GM18505 (cell line): ENCODE results near the gene AGER.
"Not testable (repeated sequence)": the region's sequence is repeated elsewhere in the genome, so short reads cannot be mapped to it uniquely, and the experiment has no call there.

Source experiments
- ATAC-seq: cut with Tn5 transposase; IDR thresholded peaks from one replicate; pipeline ENCODE4 v1.9.1; 2021; ENCODE audit not compliant: unreplicated experiment
- POLR2A ChIP-seq: IDR thresholded peaks from 4 replicates; pipeline ENCODE4 v1.6.1; 2011; ENCODE audit warnings: borderline replicate concordance; ENCODE audit not compliant: insufficient read depth, insufficient read length; ENCODE audit errors: extremely low read depth

The AGER gene

DNA sequence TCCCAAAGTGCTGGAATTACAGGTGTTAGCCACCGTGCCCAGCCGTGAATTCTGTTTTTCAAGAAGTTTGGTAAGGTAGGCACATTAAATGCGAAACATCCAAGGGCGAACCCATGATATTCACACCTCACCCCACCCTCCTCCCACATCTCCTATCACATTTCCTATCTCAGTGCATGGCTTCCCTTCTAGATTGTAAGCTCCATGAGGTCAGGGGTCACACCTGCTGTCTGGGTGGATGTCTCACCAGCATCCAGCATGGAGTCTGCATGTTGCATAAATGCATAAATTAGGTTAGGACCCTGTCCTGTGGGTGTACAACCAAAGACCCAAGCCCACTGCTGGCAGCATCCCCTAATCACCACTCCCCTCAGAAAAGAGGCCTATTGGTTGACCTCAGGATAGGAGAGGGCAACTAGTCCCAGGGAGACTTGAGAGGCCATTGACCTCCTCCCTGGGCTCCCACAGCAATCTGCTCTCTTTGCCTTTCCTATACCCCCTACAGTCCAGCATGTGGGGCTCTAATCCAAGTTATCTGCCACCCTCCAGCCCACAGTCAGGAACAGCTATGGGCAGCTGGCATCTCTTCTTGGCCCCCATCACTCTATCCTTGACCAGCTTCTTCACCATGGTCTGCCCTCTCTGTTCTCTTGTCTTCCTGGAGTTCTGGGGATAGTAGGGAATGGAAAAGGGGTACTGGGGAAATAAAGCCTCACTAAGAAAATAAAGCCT lies 36.5 kb downstream of the AGER start:
- no peak for TF ChIP-seq POLR2A
- no peak for ATAC-seq

DNA sequence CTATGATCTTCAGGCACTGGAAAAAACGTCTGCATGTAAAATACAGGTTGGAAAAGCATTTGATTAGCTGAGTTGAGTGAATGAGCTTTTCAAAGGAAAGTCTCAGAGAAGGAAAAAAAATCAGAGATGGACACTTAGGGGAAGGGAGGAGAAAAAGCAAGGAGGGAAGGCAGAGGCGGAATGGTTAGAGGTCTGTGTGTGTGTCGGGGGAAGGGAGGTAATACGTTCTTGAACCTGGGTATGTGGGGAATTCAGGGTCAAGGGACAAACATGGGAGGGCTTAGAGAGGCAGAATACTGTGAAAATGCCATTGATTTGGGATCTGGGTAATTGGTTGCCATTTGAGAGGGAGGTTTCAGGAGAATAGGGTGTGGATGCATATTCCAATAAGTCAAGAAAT lies 37.4 kb downstream of the AGER start:
- TF ChIP-seq POLR2A: no peak
- ATAC-seq: no peak

GRCh38 chr6:32146287-32146686 lies 37.8 kb downstream of the AGER start:
- TF ChIP-seq POLR2A: no peak
- no peak for ATAC-seq

DNA sequence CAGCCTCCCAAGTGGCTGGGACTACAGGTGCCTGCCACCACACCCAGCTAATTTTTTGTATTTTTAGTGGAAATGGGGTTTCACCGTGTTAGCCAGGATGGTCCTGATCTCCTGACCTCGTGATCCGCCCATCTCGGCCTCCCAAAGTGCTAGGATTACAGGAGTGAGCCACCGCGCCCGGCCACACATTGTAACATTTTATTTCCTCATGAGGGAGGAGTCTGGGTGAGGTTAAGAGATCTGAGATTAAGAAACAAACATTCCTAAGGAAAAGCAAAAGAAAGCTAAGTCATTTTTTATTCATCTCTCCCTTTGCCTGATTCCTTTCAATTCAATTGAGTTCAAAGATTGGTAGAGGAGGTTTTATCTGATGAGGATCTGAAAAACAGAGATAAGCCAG lies 39.8 kb downstream of the AGER start:
- not testable (repeated sequence) for ATAC-seq

- TF ChIP-seq POLR2A: no peak
- no peak for ATAC-seq
Observed at GRCh38 chr6:32140420-32141046, 43.5 kb downstream of the AGER start.

DNA sequence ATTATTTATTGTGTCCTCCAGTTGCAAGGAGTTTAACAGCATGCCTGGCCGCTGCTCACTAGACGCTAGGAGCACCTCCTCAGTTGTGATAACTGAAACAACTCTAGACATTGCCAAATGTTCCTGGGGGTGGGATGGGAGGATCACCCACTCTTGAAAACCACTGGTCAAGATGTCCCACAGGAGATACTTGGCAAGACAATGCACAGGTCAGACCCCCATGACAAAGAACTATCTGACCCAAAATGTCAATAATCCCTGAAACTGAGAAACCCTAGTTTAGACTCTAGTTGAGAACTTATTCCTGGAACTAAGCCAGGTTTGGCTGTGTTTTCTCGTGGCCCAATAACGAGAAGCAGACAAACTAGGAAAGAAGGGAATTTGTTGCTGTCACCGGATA lies 44.5 kb downstream of the AGER start:
- no peak for TF ChIP-seq POLR2A
- no peak for ATAC-seq

- no peak for TF ChIP-seq POLR2A
- no peak for ATAC-seq
Observed at GRCh38 chr6:32137454-32137853, 46.6 kb downstream of the AGER start.

- no peak for ATAC-seq
- TF ChIP-seq POLR2A: no peak
Observed at GRCh38 chr6:32133786-32134185, 50.3 kb downstream of the AGER start.

DNA sequence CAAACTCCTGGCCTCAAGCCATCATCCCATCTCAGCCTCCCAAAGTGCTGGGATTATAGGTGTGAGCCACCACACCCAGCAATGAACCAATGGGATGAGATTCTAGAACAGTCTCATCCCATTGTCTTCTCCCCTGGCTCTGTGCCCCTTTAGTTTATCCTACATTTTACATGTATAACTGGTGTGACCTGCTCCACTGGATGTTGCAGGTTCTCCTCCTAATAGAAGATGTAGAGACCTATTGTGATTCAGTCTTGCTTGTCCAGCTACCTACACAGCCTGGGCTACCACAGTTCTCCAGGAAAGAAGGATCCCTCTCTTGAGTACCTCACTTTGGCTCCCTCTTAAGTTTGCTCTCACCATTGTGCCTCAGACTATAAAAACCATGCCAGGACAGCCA lies 51.9 kb downstream of the AGER start:
- no peak for TF ChIP-seq POLR2A
- no peak for ATAC-seq

GRCh38 chr6:32131439-32131948 lies 52.6 kb downstream of the AGER start:
- ATAC-seq: no peak
- TF ChIP-seq POLR2A: no peak
